Esophagus squamous epithelium (tissue), 5 donors: ENCODE measurements around the gene EFCAB8. TPM values are rescaled to one million over a fixed set of nuclear protein-coding genes. Genes with fewer than 3 reads are reported as not detected.

Experiments
- DNase-seq: peaks from one replicate; lab custom pipeline; 2025; lab: John Stamatoyannopoulos, UW
- H3K27ac ChIP-seq, 4 donors: fragments of 200-600 bp; sonication (generic); one replicate each; pipeline ENCODE4 v1.5.1; 2016 to 2019; ENCODE audit warnings: mild to moderate bottlenecking in 1 of 4
- H3K27me3 ChIP-seq, 4 donors: fragments of 200-600 bp; sonication (generic); 1 replicate in 3 of 4; 2 replicates in 1 of 4; pipeline versions ENCODE4 v1.5.1 to v1.6.0; 2017 to 2021; ENCODE audit warnings: antibody characterized with exemption in 1 of 4
- H3K36me3 ChIP-seq, 3 donors: fragments of 200-600 bp; sonication (generic); one replicate each; pipeline ENCODE4 v1.5.1; 2016 to 2019
- H3K4me1 ChIP-seq, 3 donors: fragments of 200-600 bp; sonication (generic); one replicate each; pipeline ENCODE4 v1.5.1; 2017 to 2019
- H3K4me3 ChIP-seq, 4 donors: fragments of 200-600 bp; sonication (generic); 1 replicate in 3 of 4; 2 replicates in 1 of 4; pipeline ENCODE4 v1.5.1; 2016 to 2019; ENCODE audit warnings: mild to moderate bottlenecking in 2 of 4, moderate library complexity in 1 of 4
- H3K9me3 ChIP-seq, 3 donors: fragments of 200-600 bp; sonication (generic); one replicate each; pipeline ENCODE4 v1.5.1; 2016 to 2019
- POLR2A ChIP-seq, 4 donors: fragments of 450-650 bp; IDR thresholded peaks; one replicate each; pipeline ENCODE4 v1.6.1; 2017; ENCODE audit warnings: antibody characterized with exemption in 4 of 4, mild to moderate bottlenecking in 4 of 4, moderate library complexity in 3 of 4
- WGBS, 2 donors: methylation state at CpG; one replicate each; pipeline ENCODE4 v1.1.5; 2018; 5-methylcytosine and 5-hydroxymethylcytosine counted together
- intact Hi-C: fragments of 100-400 bp; cut with DNase I; formaldehyde crosslinking; loops from one replicate; pipeline ENCODE4 v1.15.0; 2022
- total RNA-seq, 4 donors: library from RNA; depleted of rRNA; stranded (reverse); fragments of >200 nt; gene quantifications; one replicate each; pipeline ENCODE4 v1.1.0, GENCODE V29; 2016
- TF ChIP-seq, protein P1 (sequence below), 6 experiments: fragments of 450-650 bp in 4 of 6; fragments of 200-600 bp in 2 of 6; sonication (generic) in 2 of 6; IDR thresholded peaks; one replicate each; pipeline ENCODE4 v1.5.1; 2016 to 2019; ENCODE audit warnings: antibody characterized with exemption in 6 of 6, mild to moderate bottlenecking in 4 of 6, moderate library complexity in 4 of 6
- donor health status: DM: yes; HTN: yes; CAD: no.

EFCAB8 gene
- total RNA-seq, 4 donors from 2014 or later = 0.38 TPM; not detected in 3

DNA sequence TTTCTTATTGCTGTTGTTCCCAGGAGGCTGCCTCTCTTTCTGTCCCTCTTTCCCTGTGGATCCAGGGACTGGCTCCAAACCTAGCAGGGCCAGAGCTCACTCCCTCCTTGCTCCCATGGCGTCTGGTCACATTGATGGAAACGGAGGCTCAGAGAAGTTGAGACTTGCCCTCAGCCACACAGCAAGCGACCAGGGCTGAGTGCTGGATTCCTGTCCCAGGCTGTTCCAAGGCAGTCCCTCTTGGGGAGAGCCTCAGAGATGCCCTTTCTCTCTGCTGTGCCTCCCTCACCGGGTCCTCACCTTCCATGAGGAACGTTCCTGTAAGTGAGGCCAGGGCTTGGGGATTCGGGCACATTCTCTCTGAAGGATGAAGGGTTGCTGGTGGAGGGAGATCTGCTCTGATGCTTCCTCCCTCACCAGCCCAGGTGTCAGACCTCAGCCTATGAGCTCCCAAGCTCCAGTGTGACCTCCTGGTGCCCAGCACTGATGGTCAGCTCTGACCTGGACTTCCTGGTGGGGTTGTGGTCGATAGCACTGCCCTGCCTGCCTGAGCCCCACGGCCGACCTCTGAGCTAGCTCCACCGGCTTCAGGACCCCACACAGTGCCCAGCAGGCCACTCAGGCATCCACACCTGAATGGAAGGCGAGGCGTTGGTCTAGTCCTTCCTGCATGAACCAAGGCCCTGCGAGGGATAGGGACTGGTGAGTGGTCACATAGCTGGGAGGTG is 118.7 kb downstream of the EFCAB8 start:
- Histone ChIP-seq H3K9me3 (no peaks in the 10 kb centered on the region), H3K27ac (no peak overlapping the region), H3K4me1 (peaks cover 0 to 6% (median 0%) of the 10 kb centered on the region in 3 donors), H3K4me3 (no peak overlapping the region), H3K27me3 (peaks cover 0 to 16% (median 0%) of the 10 kb centered on the region in 4 donors), H3K36me3 (no peaks in the 10 kb centered on the region)
- TF ChIP-seq, protein P1, sequence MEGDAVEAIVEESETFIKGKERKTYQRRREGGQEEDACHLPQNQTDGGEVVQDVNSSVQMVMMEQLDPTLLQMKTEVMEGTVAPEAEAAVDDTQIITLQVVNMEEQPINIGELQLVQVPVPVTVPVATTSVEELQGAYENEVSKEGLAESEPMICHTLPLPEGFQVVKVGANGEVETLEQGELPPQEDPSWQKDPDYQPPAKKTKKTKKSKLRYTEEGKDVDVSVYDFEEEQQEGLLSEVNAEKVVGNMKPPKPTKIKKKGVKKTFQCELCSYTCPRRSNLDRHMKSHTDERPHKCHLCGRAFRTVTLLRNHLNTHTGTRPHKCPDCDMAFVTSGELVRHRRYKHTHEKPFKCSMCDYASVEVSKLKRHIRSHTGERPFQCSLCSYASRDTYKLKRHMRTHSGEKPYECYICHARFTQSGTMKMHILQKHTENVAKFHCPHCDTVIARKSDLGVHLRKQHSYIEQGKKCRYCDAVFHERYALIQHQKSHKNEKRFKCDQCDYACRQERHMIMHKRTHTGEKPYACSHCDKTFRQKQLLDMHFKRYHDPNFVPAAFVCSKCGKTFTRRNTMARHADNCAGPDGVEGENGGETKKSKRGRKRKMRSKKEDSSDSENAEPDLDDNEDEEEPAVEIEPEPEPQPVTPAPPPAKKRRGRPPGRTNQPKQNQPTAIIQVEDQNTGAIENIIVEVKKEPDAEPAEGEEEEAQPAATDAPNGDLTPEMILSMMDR (IDR thresholded peaks at IDR 0.05) = no peak
- no peak for TF ChIP-seq POLR2A (IDR thresholded peaks at IDR 0.05)
- no peak for DNase-seq
- intact Hi-C loops = no loop called here
- WGBS, 2 donors = 84 to 86% methylated on average over 4 to 5 of the region's 13 CpGs

DNA sequence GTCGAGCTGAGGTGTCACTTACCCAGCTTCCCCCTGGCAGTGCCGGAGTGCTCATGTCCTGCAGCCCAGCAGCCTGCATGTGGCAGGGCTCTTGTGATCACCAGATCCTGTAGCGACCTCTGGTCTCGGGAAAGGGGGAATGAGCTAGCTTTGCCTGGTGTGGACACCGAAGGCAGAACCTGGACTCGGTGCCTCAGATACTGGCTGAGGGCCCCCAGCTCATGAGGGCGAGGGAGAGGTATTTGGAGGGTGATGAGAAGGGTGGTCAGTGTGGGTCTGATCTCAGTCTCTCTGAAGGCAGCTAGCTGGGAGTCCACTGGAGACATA is 119.2 kb downstream of the EFCAB8 start:
- peaks cover 0 to 16% (median 0%) of the 10 kb centered on the region in 4 donors for H3K27me3 ChIP-seq
- H3K4me3 ChIP-seq = no peak overlapping the region
- DNase-seq = no peak
- TF ChIP-seq, protein P1 (IDR thresholded peaks at IDR 0.05) = no peak
- no peak for TF ChIP-seq POLR2A (IDR thresholded peaks at IDR 0.05)
- H3K27ac ChIP-seq = no peak overlapping the region
- intact Hi-C loops = no loop called here
- peaks cover 0 to under 1% (median 0%) of the 10 kb centered on the region in 3 donors for H3K4me1 ChIP-seq
- 72 to 100% methylated on average over 1 to 3 of the region's 7 CpGs for WGBS, 2 donors
- H3K36me3 ChIP-seq = no peaks in the 10 kb centered on the region
- no peaks in the 10 kb centered on the region for H3K9me3 ChIP-seq

DNA sequence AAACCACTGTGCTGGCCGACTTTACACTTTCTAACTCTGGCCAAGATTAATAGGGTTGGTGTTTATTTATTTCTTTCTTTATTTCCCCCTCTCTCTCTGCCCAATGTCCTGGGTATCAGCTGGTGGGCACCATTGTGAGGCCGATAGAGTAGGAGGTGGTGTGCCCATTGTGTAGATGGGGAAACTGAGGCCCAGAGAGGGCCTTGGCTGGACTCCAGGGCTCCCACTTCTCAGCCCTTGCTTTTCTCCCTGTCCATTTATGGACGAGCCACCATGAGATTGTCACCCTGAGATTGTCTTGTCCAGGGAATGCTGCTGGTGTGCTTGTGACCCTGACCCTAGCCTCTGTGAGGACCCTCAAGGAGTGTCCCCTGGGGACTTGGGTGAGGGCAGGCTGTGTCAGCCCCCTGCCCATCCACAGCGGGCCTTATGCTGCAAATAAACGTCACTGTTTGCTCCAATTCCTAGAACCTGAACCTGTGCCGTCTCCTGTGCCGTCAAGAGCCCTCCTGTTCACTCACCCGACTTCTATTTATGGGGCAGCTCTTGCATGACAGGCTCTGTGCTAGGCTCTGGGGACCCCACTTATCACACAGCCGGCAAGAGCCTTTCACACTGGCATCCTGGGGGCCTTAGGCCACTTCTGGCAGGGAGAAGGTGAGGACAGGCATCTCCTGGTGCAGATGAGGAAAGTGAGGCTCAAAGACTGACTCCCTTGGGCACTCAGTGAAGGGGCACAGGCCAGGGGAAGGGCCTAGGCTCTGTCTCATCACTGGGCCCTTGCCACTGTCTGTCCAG is 120.7 kb downstream of the EFCAB8 start:
- Histone ChIP-seq H3K27ac (no peak overlapping the region), H3K4me3 (no peak overlapping the region), H3K36me3 (no peaks in the 10 kb centered on the region), H3K27me3 (peaks cover 0 to 16% (median 0%) of the 10 kb centered on the region in 4 donors), H3K9me3 (no peaks in the 10 kb centered on the region), H3K4me1 (no peaks in the 10 kb centered on the region)
- WGBS, 2 donors = 72 to 77% methylated on average over 6 to 8 of the region's 9 CpGs
- TF ChIP-seq, protein P1 (IDR thresholded peaks at IDR 0.05) = no peak
- no peak for TF ChIP-seq POLR2A (IDR thresholded peaks at IDR 0.05)
- intact Hi-C loops = no loop called here
- no peak for DNase-seq

DNA sequence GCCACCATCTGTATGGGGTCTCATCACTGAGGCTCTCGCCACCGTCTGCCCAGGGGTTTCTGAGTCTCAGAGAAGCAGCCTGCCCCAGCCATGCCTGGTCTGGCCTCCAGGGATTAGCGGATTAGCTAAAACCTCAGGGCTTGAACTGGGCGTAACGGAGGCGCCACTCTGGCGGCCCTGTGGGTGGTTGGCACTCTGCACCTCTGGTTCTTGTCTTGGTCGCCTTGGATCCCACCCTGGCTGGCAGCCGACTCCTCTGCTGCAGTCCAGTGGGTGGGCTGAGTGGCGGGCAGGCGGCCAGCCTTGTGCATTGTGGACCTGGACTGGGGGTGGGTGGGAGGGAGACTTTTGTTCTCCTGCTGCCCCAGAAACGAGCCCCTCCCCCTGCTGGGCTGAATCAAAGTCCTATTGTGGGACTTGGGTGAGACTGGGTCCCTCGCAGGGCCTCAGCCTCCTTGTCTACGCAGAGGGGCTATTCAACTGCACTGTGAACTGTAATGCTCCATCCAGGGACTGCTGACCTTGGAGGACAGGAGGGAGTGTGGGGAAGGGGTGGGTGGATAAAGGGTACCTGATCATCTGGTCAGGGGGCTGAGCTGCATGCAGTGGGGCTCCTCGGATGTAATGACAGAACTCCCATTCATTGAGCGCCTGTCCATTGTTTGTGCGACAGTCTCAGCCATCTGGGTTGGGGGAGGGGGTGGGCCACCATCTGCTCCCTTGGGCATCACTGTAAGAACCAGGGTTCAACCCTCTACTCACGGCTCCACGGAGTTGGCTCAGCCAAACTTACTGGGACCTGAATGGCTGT is 121.6 kb downstream of the EFCAB8 start:
- 56 to 94% methylated on average over 5 of the region's 19 CpGs for WGBS, 2 donors
- H3K27me3 ChIP-seq = peaks cover 0 to 23% (median 0%) of the 10 kb centered on the region in 4 donors
- H3K4me3 ChIP-seq = no peak overlapping the region
- DNase-seq = no peak
- H3K27ac ChIP-seq = no peak overlapping the region
- H3K9me3 ChIP-seq = no peaks in the 10 kb centered on the region
- H3K36me3 ChIP-seq = no peaks in the 10 kb centered on the region
- TF ChIP-seq, protein P1 (IDR thresholded peaks at IDR 0.05) = no peak
- H3K4me1 ChIP-seq = no peaks in the 10 kb centered on the region
- intact Hi-C loops = no loop called here
